Lower leg skin (tissue), 4 donors: ENCODE measurements around the gene CDCP1. TPM values are rescaled to one million over a fixed set of nuclear protein-coding genes. Genes with fewer than 3 reads are reported as not detected.
A peak's percentile ranks its signal among the peaks of the same experiment; 100 is the strongest.
"Not testable (repeated sequence)": the region's sequence is repeated elsewhere in the genome, so short reads cannot be mapped to it uniquely, and the experiment has no call there.

ENCODE experiments used
- DNase-seq, 2 donors: peaks; one replicate each; pipeline ENCODE4 v3.0.0-alpha.2; 2019; ENCODE audit warnings: low spot score in 2 of 2
- H3K4me3 ChIP-seq: fragments of 200-600 bp; sonication (generic); 2 replicates; pipeline ENCODE4 v1.5.1; 2017; ENCODE audit warnings: mild to moderate bottlenecking, low read depth; ENCODE audit not compliant: poor library complexity, severe bottlenecking
- CTCF ChIP-seq, 3 donors: fragments of 450-650 bp; IDR thresholded peaks; one replicate each; pipeline ENCODE4 v1.5.1; 2016; ENCODE audit warnings: antibody characterized with exemption in 3 of 3, mild to moderate bottlenecking in 3 of 3, moderate library complexity in 2 of 3
- POLR2A ChIP-seq, 2 donors: fragments of 450-650 bp; IDR thresholded peaks; one replicate each; pipeline ENCODE4 v1.6.1; 2016 to 2017; ENCODE audit warnings: antibody characterized with exemption in 2 of 2, mild to moderate bottlenecking in 1 of 2, moderate library complexity in 1 of 2
- WGBS, 2 donors: methylation state at CpG; one replicate each; pipeline ENCODE4 v1.1.5; 2018; 5-methylcytosine and 5-hydroxymethylcytosine counted together
- intact Hi-C: fragments of 100-400 bp; cut with DNase I; formaldehyde crosslinking; loops from one replicate; pipeline ENCODE4 v1.15.0; 2023; ENCODE audit warnings: low total_unique reads
- total RNA-seq, 4 donors: library from RNA; depleted of rRNA; stranded (reverse); fragments of >200 nt; gene quantifications; one replicate each; pipeline ENCODE4 v1.1.0, GENCODE V29; 2016

Gene CDCP1
- total RNA-seq, 4 donors from 2014 or later: 43.8 to 79.0 (median 57.1) TPM

- TF ChIP-seq POLR2A (IDR thresholded peaks at IDR 0.05) (no peak), CTCF (IDR thresholded peaks at IDR 0.05) (no peak)
- intact Hi-C loops: no loop called here
- no peak for DNase-seq
- WGBS, 2 donors: 70 to 73% methylated on average over 7 of the region's 7 CpGs
- no peak overlapping the region for H3K4me3 ChIP-seq
These were observed 90.6 kb downstream of the CDCP1 start for GRCh38 chr3:45055411-45056143.

- 29 to 30% methylated on average over 2 of the region's 2 CpGs for WGBS, 2 donors
- DNase-seq: no peak
- intact Hi-C loops: no loop called here
- H3K4me3 ChIP-seq: no peak overlapping the region
- TF ChIP-seq CTCF (IDR thresholded peaks at IDR 0.05) (no peak), POLR2A (IDR thresholded peaks at IDR 0.05) (no peak)
These were observed 91.2 kb downstream of the CDCP1 start for GRCh38 chr3:45055032-45055410.

- 53 to 59% methylated on average over 3 of the region's 3 CpGs for WGBS, 2 donors
These were observed 91.9 kb downstream of the CDCP1 start for GRCh38 chr3:45054196-45054857.

GRCh38 chr3:45053805-45054195, 92.4 kb downstream of the CDCP1 start:
- H3K4me3 ChIP-seq, DNase-seq, intact Hi-C loops: not testable (repeated sequence)
- 33% methylated on average over 1 of the region's 1 CpG for WGBS, 2 donors

More at GRCh38 chr3:45054196-45054857, 91.9 kb downstream of the CDCP1 start:
- DNase-seq: peak in 1 of 2 donors; percentile 43
- intact Hi-C loops: no loop called here
- no peak for TF ChIP-seq CTCF (IDR thresholded peaks at IDR 0.05)
- H3K4me3 ChIP-seq: no peak overlapping the region

- H3K4me3 ChIP-seq: no peak overlapping the region
- no peak for DNase-seq
- TF ChIP-seq POLR2A (IDR thresholded peaks at IDR 0.05) (no peak), CTCF (IDR thresholded peaks at IDR 0.05) (no peak)
- intact Hi-C loops: no loop called here
- WGBS, 2 donors: 78 to 84% methylated on average over 6 of the region's 6 CpGs
These were observed 94.5 kb downstream of the CDCP1 start for GRCh38 chr3:45051685-45052084.

- H3K4me3 ChIP-seq: no peak overlapping the region
- 88 to 94% methylated on average over 4 of the region's 4 CpGs for WGBS, 2 donors
- TF ChIP-seq POLR2A (IDR thresholded peaks at IDR 0.05) (no peak), CTCF (IDR thresholded peaks at IDR 0.05) (no peak)
- no peak for DNase-seq
- intact Hi-C loops: loop anchor here (10.0 kb wide), 1 partner anchor 605 kb away; no protein-coding TSS in a partner anchor
These were observed 96.4 kb downstream of the CDCP1 start for GRCh38 chr3:45049807-45050206.
